CD14-positive monocyte (primary cell): ENCODE measurements around the gene VPS37C. TPM values are rescaled to one million over a fixed set of nuclear protein-coding genes. Genes with fewer than 3 reads are reported as not detected.
A peak's percentile ranks its signal among the peaks of the same experiment; 100 is the strongest.

Source experiments
- DNase-seq, 3 donors: peaks; one replicate each; pipeline ENCODE4 v3.0.0-alpha.2; 2011 to 2022
- H2AFZ ChIP-seq: 2 replicates; pipeline ENCODE4 v1.6.0; 2012; ENCODE audit warnings: mild to moderate bottlenecking, low read depth, low read length, inconsistent platforms; ENCODE audit not compliant: insufficient read depth, poor library complexity, severe bottlenecking
- H3K27ac ChIP-seq, 2 donors: 1 replicate in 1 of 2; 2 replicates in 1 of 2; pipeline ENCODE4 v1.5.1; 2012 to 2013; ENCODE audit warnings: low read length in 2 of 2, control low read depth in 1 of 2, inconsistent platforms in 1 of 2, low read depth in 1 of 2, mild to moderate bottlenecking in 1 of 2
- H3K27me3 ChIP-seq, 2 donors: one replicate each; pipeline versions ENCODE4 v1.6.0 to v1.6.1; 2011 to 2013; ENCODE audit warnings: low read length in 2 of 2; ENCODE audit not compliant: control insufficient read depth in 2 of 2, insufficient read depth in 2 of 2
- H3K36me3 ChIP-seq, 2 donors: replicated peaks in 1 of 2; 1 replicate in 1 of 2; 2 replicates in 1 of 2; pipeline versions ENCODE4 v1.5.1 to v1.6.1; 2012 to 2013; ENCODE audit warnings: low read length in 2 of 2, control low read depth in 1 of 2, inconsistent platforms in 1 of 2, mild to moderate bottlenecking in 1 of 2; ENCODE audit not compliant: insufficient read depth in 2 of 2, control insufficient read depth in 1 of 2
- H3K4me1 ChIP-seq, 2 donors: 1 replicate in 1 of 2; 2 replicates in 1 of 2; pipeline versions ENCODE4 v1.5.1 to v1.6.1; 2012 to 2013; ENCODE audit warnings: low read length in 2 of 2, control low read depth in 1 of 2, inconsistent platforms in 1 of 2, mild to moderate bottlenecking in 1 of 2, moderate library complexity in 1 of 2; ENCODE audit not compliant: insufficient read depth in 2 of 2, control insufficient read depth in 1 of 2
- H3K4me2 ChIP-seq: replicated peaks from 2 replicates; pipeline ENCODE3; 2012; ENCODE audit warnings: low read length, moderate library complexity, mild to moderate bottlenecking; ENCODE audit not compliant: poor library complexity, severe bottlenecking; ENCODE audit errors: extremely low read depth
- H3K4me3 ChIP-seq, 3 experiments: fragments of 200-600 bp in 1 of 3; sonication (generic) in 1 of 3; replicated peaks in 1 of 3; 1 replicate in 2 of 3; 2 replicates in 1 of 3; pipeline ENCODE4 v1.5.1; 2011 to 2013; ENCODE audit warnings: low read length in 3 of 3, mild to moderate bottlenecking in 3 of 3, control low read depth in 2 of 3, low read depth in 2 of 3, inconsistent platforms in 1 of 3, moderate library complexity in 1 of 3
- H3K79me2 ChIP-seq: 2 replicates; pipeline ENCODE4 v1.6.0; 2012; ENCODE audit warnings: mild to moderate bottlenecking, control low read depth, inconsistent platforms, low read length, moderate library complexity; ENCODE audit not compliant: insufficient read depth
- H3K9ac ChIP-seq: 2 replicates; pipeline ENCODE4 v1.6.0; 2017; ENCODE audit warnings: low read length, mild to moderate bottlenecking; ENCODE audit not compliant: insufficient read depth, poor library complexity, severe bottlenecking
- H3K9me3 ChIP-seq, 2 donors: replicated peaks in 1 of 2; 1 replicate in 1 of 2; 2 replicates in 1 of 2; pipeline versions ENCODE4 v1.5.1 to v1.6.1; 2012 to 2013; ENCODE audit warnings: low read length in 2 of 2, control low read depth in 1 of 2; ENCODE audit not compliant: control insufficient read depth in 1 of 2, insufficient read depth in 1 of 2
- H4K20me1 ChIP-seq: 2 replicates; pipeline ENCODE4 v1.6.0; 2012; ENCODE audit warnings: mild to moderate bottlenecking, low read length, control low read depth, moderate library complexity; ENCODE audit not compliant: insufficient read depth
- H3K27ac Mint-ChIP-seq, 7 donors: one replicate each; pipeline ENCODE4 v1.8.0; 2020; ENCODE audit warnings: mild to moderate bottlenecking in 7 of 7, mixed read lengths in 7 of 7, moderate library complexity in 6 of 7, inconsistent platforms in 2 of 7
- H3K27me3 Mint-ChIP-seq, 3 donors: one replicate each; pipeline ENCODE4 v1.8.0; 2021 to 2022; ENCODE audit warnings: low read depth in 3 of 3, mild to moderate bottlenecking in 3 of 3, mixed read lengths in 3 of 3, moderate library complexity in 3 of 3, inconsistent platforms in 1 of 3
- H3K36me3 Mint-ChIP-seq, 2 donors: one replicate each; pipeline ENCODE4 v1.8.0; 2020; ENCODE audit warnings: mixed read lengths in 2 of 2, inconsistent platforms in 1 of 2, mild to moderate bottlenecking in 1 of 2
- H3K4me1 Mint-ChIP-seq: one replicate; pipeline ENCODE4 v1.8.0; 2020; ENCODE audit warnings: mild to moderate bottlenecking, mixed read lengths
- H3K4me3 Mint-ChIP-seq, 2 donors: one replicate each; pipeline ENCODE4 v1.8.0; 2020; ENCODE audit warnings: mild to moderate bottlenecking in 2 of 2, mixed read lengths in 2 of 2, moderate library complexity in 1 of 2
- H3K9me3 Mint-ChIP-seq, 7 donors: one replicate each; pipeline ENCODE4 v1.8.0; 2020 to 2022; ENCODE audit warnings: mixed read lengths in 7 of 7, mild to moderate bottlenecking in 6 of 7, moderate library complexity in 6 of 7, inconsistent platforms in 2 of 7
- CTCF ChIP-seq: fragments of 200-600 bp; IDR thresholded peaks from one replicate; pipeline ENCODE4 v1.8.0; 2022; ENCODE audit warnings: antibody characterized with exemption, mild to moderate bottlenecking
- WGBS: methylation state at CpG from one replicate; pipeline ENCODE4 v1.1.5; 2013; ENCODE audit warnings: missing lambda C conversion rate; ENCODE audit not compliant: insufficient coverage; 5-methylcytosine and 5-hydroxymethylcytosine counted together
- intact Hi-C, 2 donors: fragments of 100-400 bp; cut with micrococcal nuclease; formaldehyde crosslinking; loops; one replicate each; pipeline versions ENCODE4 v1.15.0 to v1.15.1; 2023
- polyA plus RNA-seq, 3 donors: library from polyadenylated mRNA; depleted of rRNA in 1 of 3; unstranded in 2 of 3; stranded (reverse) in 1 of 3; fragments of 300-500 nt in 2 of 3; fragments of >200 nt in 1 of 3; fragmentation: Illumina TruSeq in 2 of 3; gene quantifications; 1 replicate in 2 of 3; 2 replicates in 1 of 3; pipeline ENCODE4 v1.2.3, GENCODE V29; 2012 to 2021

Gene VPS37C
- polyA plus RNA-seq, 3 donors = 1.9 to 25.1 (median 3.8) TPM

DNA sequence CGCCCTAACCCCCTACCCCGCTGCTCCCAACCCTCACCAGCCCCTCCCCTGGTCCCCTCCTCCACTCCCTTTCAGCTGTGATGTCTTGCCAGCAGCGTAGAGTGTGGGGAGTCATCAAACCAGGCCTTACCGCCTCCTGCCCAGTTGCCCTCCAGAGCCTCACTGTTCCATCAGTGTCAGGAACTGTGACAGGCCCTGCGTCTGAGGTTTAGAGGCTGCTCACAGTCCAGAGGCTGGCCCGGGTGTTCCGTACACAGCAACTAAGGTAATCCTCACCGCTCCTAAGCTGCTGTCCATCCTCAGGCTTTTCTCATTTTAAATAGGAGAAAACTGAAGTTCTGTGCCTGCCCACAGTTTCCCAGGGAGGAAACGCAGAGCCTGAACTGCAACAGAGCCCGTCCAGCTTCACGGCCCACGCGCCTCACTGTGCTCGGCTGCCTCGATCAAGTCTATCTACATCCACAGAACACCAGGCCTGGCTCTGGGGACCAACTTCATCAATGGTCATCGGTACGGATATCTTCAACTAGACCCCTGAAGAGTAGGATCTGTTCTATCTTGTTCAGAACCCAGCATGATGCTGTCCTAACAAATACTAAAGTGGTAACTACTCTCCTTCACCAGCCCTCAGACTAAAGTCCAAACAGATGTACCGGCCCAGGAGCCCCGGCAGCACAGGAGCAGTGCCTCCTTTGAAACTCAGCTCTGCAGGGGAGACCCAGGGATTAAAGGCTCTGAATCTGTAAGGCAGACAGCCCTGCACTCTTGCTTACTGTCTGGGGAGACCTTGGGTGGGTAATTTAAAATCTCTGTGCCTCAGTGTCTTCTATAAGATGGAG, 10.3 kb downstream of the VPS37C start:
- 84% methylated on average over 16 of the region's 19 CpGs for WGBS
- no peaks in the 10 kb centered on the region for H3K27me3 ChIP-seq
- Mint-ChIP-seq H3K9me3 (peaks cover 6 to 15% (median 11%) of the 10 kb centered on the region in 7 donors), H3K4me1 (peaks cover 64% of the 10 kb centered on the region), H3K27me3 (no peaks in the 10 kb centered on the region), H3K27ac (peak overlapping the region in 5 of 7 donors; percentile 41 to 85 (median 70)), H3K4me3 (no peak overlapping the region), H3K36me3 (peaks cover 36 to 66% of the 10 kb centered on the region in 2 donors)
- peaks cover 0 to 8% of the 10 kb centered on the region in 2 donors for H3K9me3 ChIP-seq
- intact Hi-C loops = loop anchor here in 1 of 2 donors (5.0 kb wide), 1 partner anchor 36 kb away; no protein-coding TSS in a partner anchor
- peaks cover 0 to 14% of the 10 kb centered on the region in 2 donors for H3K36me3 ChIP-seq
- peaks cover 100% of the 10 kb centered on the region for H4K20me1 ChIP-seq
- H2AFZ ChIP-seq = no peak overlapping the region
- H3K4me1 ChIP-seq = peaks cover 36 to 45% of the 10 kb centered on the region in 2 donors
- peak overlapping the region in 1 of 2 donors; percentile 23 for H3K27ac ChIP-seq
- no peak overlapping the region for H3K4me2 ChIP-seq
- no peak for DNase-seq
- no peak for TF ChIP-seq CTCF
- no peak overlapping the region for H3K9ac ChIP-seq
- H3K4me3 ChIP-seq = no peak overlapping the region
- peaks cover 100% of the 10 kb centered on the region for H3K79me2 ChIP-seq

- no peak for TF ChIP-seq CTCF
- Mint-ChIP-seq H3K4me3 (peak overlapping the region; percentile 53 to 65), H3K36me3 (peaks cover 36 to 66% of the 10 kb centered on the region in 2 donors), H3K9me3 (peaks cover 3 to 7% (median 4%) of the 10 kb centered on the region in 7 donors), H3K4me1 (peaks cover 67% of the 10 kb centered on the region), H3K27ac (peak overlapping the region; percentile 68 to 86 (median 76)), H3K27me3 (no peaks in the 10 kb centered on the region)
- no peak overlapping the region for H3K9ac ChIP-seq
- H3K9me3 ChIP-seq = peaks cover 0 to 4% of the 10 kb centered on the region in 2 donors
- peaks cover 0 to 9% of the 10 kb centered on the region in 2 donors for H3K36me3 ChIP-seq
- peak overlapping the region; percentile 27 for H3K4me2 ChIP-seq
- peak overlapping the region; percentile 15 to 26 for H3K27ac ChIP-seq
- peaks cover 100% of the 10 kb centered on the region for H3K79me2 ChIP-seq
- peak in 1 of 3 donors; percentile 34 for DNase-seq
- no peak overlapping the region for H2AFZ ChIP-seq
- no peaks in the 10 kb centered on the region for H3K27me3 ChIP-seq
- intact Hi-C loops = loop anchor here in 1 of 2 donors (5.0 kb wide), 1 partner anchor 37 kb away; no protein-coding TSS in a partner anchor
- peaks cover 39 to 54% of the 10 kb centered on the region in 2 donors for H3K4me1 ChIP-seq
- H3K4me3 ChIP-seq = no peak overlapping the region
- WGBS = 13% methylated on average over 7 of the region's 13 CpGs
- H4K20me1 ChIP-seq = peaks cover 100% of the 10 kb centered on the region
These were observed 11.3 kb downstream of the VPS37C start for GRCh38 chr11:61149624-61150615.
